Measurements from ENCODE around the gene LCN12. TPM values are rescaled to one million over a fixed set of nuclear protein-coding genes. Genes with fewer than 3 reads are reported as not detected.

Gene LCN12
- polyA plus RNA-seq (2013, experiment 1 of 2; ENCODE audit: insufficient read length): not detected
- polyA plus RNA-seq (2013, experiment 2 of 2; ENCODE audit: insufficient read length): not detected

- no peak for DNase-seq
These were observed at the start of gene LCN12 for GRCh38 chr9:136951541-136952320. TSS of gene LCN12 (plus strand) at chr9:136952273. CDS start at chr9:136952328, 55 bp downstream.

- DNase-seq: no peak
These were observed 49.0 kb upstream of the LCN12 start for GRCh38 chr9:136903041-136903554.

- DNase-seq: no peak
These were observed 45.8 kb upstream of the LCN12 start for GRCh38 chr9:136906266-136906665.

- DNase-seq: no peak
These were observed 44.8 kb upstream of the LCN12 start for GRCh38 chr9:136907011-136907914.

- no peak for DNase-seq
These were observed 41.7 kb upstream of the LCN12 start for GRCh38 chr9:136910197-136910900.

- no peak for DNase-seq
These were observed 41.2 kb upstream of the LCN12 start for GRCh38 chr9:136910901-136911245.

GRCh38 chr9:136913701-136914438 is 38.2 kb upstream of the LCN12 start:
- no peak for DNase-seq

GRCh38 chr9:136915632-136916329 is 36.3 kb upstream of the LCN12 start:
- DNase-seq: no peak

GRCh38 chr9:136916330-136917184 is 35.5 kb upstream of the LCN12 start:
- DNase-seq: no peak

GRCh38 chr9:136917902-136918301 is 34.2 kb upstream of the LCN12 start:
- no peak for DNase-seq

GRCh38 chr9:136920069-136920468 is 32.0 kb upstream of the LCN12 start:
- DNase-seq: no peak

GRCh38 chr9:136920734-136921231 is 31.3 kb upstream of the LCN12 start:
- DNase-seq: no peak

GRCh38 chr9:136921307-136921706 is 30.8 kb upstream of the LCN12 start:
- no peak for DNase-seq

GRCh38 chr9:136921718-136922117 is 30.4 kb upstream of the LCN12 start:
- no peak for DNase-seq

- no peak for DNase-seq
These were observed 29.5 kb upstream of the LCN12 start for GRCh38 chr9:136922540-136922939.

- no peak for DNase-seq
These were observed 28.2 kb upstream of the LCN12 start for GRCh38 chr9:136923881-136924280.

- no peak for DNase-seq
These were observed 26.5 kb upstream of the LCN12 start for GRCh38 chr9:136925414-136926153.

GRCh38 chr9:136926154-136926704 is 25.8 kb upstream of the LCN12 start:
- DNase-seq: no peak

GRCh38 chr9:136926749-136927148 is 25.3 kb upstream of the LCN12 start:
- no peak for DNase-seq
